Endothelial cell of umbilical vein (primary cell): ENCODE measurements around the gene BANF2. TPM values are rescaled to one million over a fixed set of nuclear protein-coding genes. Genes with fewer than 3 reads are reported as not detected.

ENCODE experiments used
- BruUV-seq: library from RNA; stranded (reverse); fragments of 400-500 nt; replicated peaks from 2 replicates; lab custom pipeline; 2021; lab: Mats Ljungman, UMichigan
- CTCF ChIA-PET: fragments of 300-600, 350-600 bp; sonication (Branson Sonifier 250); formaldehyde crosslinking; loops from one replicate; lab custom pipeline; 2021; ENCODE audit warnings: antibody characterized with exemption, inconsistent platforms; lab: Charles Lee
- POLR2A ChIA-PET: fragments of 300-600, 350-600 bp; sonication (Branson Sonifier 250); formaldehyde crosslinking; loops from one replicate; lab custom pipeline; 2021; ENCODE audit warnings: antibody characterized with exemption, inconsistent platforms; lab: Charles Lee
- DNase-seq: peaks from one replicate; pipeline ENCODE4 v3.0.0-alpha.2; 2011; ENCODE audit warnings: low read depth, low spot score
- FAIRE-seq: peaks from 2 replicates; lab custom pipeline; 2011; peaks lifted over from hg19 to GRCh38; lab: Jason Lieb, UNC
- H2AFZ ChIP-seq: 2 replicates; pipeline ENCODE4 v1.6.0; 2012; ENCODE audit warnings: low read depth, low read length, control low read depth, inconsistent platforms
- H3K27ac ChIP-seq: 2 replicates; pipeline ENCODE4 v1.5.1; 2011; ENCODE audit warnings: low read depth, mild to moderate bottlenecking, control low read depth, low read length, moderate library complexity; ENCODE audit not compliant: insufficient read depth
- H3K27me3 ChIP-seq, 2 experiments: 2 replicates each; pipeline versions ENCODE4 v1.6.0 to v1.6.1; 2011; ENCODE audit warnings: low read length in 2 of 2, mixed read lengths in 1 of 2; ENCODE audit not compliant: control insufficient read depth in 2 of 2, insufficient read depth in 2 of 2
- H3K36me3 ChIP-seq, 2 experiments: 2 replicates in 1 of 2; 3 replicates in 1 of 2; pipeline ENCODE4 v1.5.1; 2011; ENCODE audit warnings: low read length in 2 of 2, mild to moderate bottlenecking in 1 of 2, moderate library complexity in 1 of 2; ENCODE audit not compliant: control insufficient read depth in 2 of 2, insufficient read depth in 2 of 2; ENCODE audit errors: extremely low read depth in 1 of 2
- H3K4me1 ChIP-seq: 3 replicates; pipeline ENCODE4 v1.5.1; 2011; ENCODE audit warnings: mild to moderate bottlenecking, low read length; ENCODE audit not compliant: control insufficient read depth, insufficient read depth; ENCODE audit errors: extremely low read depth
- H3K4me2 ChIP-seq: 2 replicates; pipeline ENCODE4 v1.6.1; 2011; ENCODE audit warnings: low read length, control low read depth, mixed read lengths; ENCODE audit not compliant: insufficient read depth
- H3K4me3 ChIP-seq, 3 experiments: fragments of 200-600 bp in 1 of 3; sonication (generic), shearing (Covaris generic) in 1 of 3; replicated peaks in 1 of 3; 2 replicates each; pipeline ENCODE4 v1.5.1; 2011 to 2016; ENCODE audit warnings: control low read depth in 3 of 3, low read length in 3 of 3, mild to moderate bottlenecking in 2 of 3, inconsistent platforms in 1 of 3, low read depth in 1 of 3, moderate library complexity in 1 of 3; ENCODE audit not compliant: insufficient read depth in 1 of 3
- H3K79me2 ChIP-seq: 2 replicates; pipeline ENCODE4 v1.6.0; 2012; ENCODE audit warnings: low read length, inconsistent platforms; ENCODE audit not compliant: control insufficient read depth, insufficient read depth
- H3K9ac ChIP-seq: replicated peaks from 2 replicates; pipeline ENCODE3; 2011; ENCODE audit warnings: low read length, control low read depth; ENCODE audit not compliant: insufficient read depth; ENCODE audit errors: extremely low read depth
- H3K9me1 ChIP-seq: replicated peaks from 3 replicates; pipeline ENCODE4 v1.6.0; 2011; ENCODE audit warnings: mild to moderate bottlenecking, low read length; ENCODE audit not compliant: control insufficient read depth, insufficient read depth; ENCODE audit errors: extremely low read depth
- H3K9me3 ChIP-seq: replicated peaks from 2 replicates; pipeline ENCODE4 v1.5.1; 2012; ENCODE audit warnings: low read length, inconsistent platforms; ENCODE audit not compliant: control insufficient read depth, insufficient read depth
- H4K20me1 ChIP-seq: replicated peaks from 2 replicates; pipeline ENCODE3; 2011; ENCODE audit warnings: mild to moderate bottlenecking, low read length; ENCODE audit not compliant: control insufficient read depth, insufficient read depth; ENCODE audit errors: extremely low read depth
- CTCF ChIP-seq, 2 donors: IDR thresholded peaks; 1 replicate in 1 of 2; 2 replicates in 1 of 2; pipeline ENCODE4 v1.5.1; 2011; ENCODE audit warnings: low read length in 2 of 2, mild to moderate bottlenecking in 2 of 2, moderate library complexity in 2 of 2, control low read depth in 1 of 2, inconsistent platforms in 1 of 2, low read depth in 1 of 2; ENCODE audit not compliant: insufficient read depth in 1 of 2; ENCODE audit errors: extremely low read depth in 1 of 2
- EZH2 ChIP-seq: IDR thresholded peaks from 2 replicates; pipeline ENCODE4 v1.6.1; 2012; ENCODE audit warnings: borderline replicate concordance, low read depth, mild to moderate bottlenecking, moderate library complexity, low read length, inconsistent platforms; ENCODE audit not compliant: severe bottlenecking
- FOS ChIP-seq: IDR thresholded peaks from 2 replicates; pipeline ENCODE4 v1.6.1; 2011; ENCODE audit warnings: mild to moderate bottlenecking, low read length, moderate library complexity, borderline replicate concordance; ENCODE audit not compliant: insufficient read depth
- GATA2 ChIP-seq: IDR thresholded peaks from 2 replicates; pipeline ENCODE4 v1.7.0; 2011; ENCODE audit warnings: low read depth, mild to moderate bottlenecking, moderate library complexity, mixed read lengths, low read length; ENCODE audit not compliant: insufficient read length, insufficient read depth
- JUN ChIP-seq: IDR thresholded peaks from 2 replicates; pipeline ENCODE4 v1.6.1; 2011; ENCODE audit warnings: borderline replicate concordance, low read depth; ENCODE audit not compliant: insufficient read length, insufficient read depth
- MAX ChIP-seq: IDR thresholded peaks from 2 replicates; pipeline ENCODE4 v1.6.1; 2011; ENCODE audit not compliant: insufficient read depth, insufficient read length
- MYC ChIP-seq: IDR thresholded peaks from one replicate; pipeline ENCODE4 v1.6.1; 2011; ENCODE audit warnings: mild to moderate bottlenecking, low read depth, low read length
- POLR2A ChIP-seq: IDR thresholded peaks from 2 replicates; pipeline ENCODE4 v1.6.1; 2012; ENCODE audit warnings: low read depth, mild to moderate bottlenecking, control low read depth, low read length
- POLR2AphosphoS5 ChIP-seq: IDR thresholded peaks from 2 replicates; pipeline ENCODE4 v1.6.1; 2012; ENCODE audit warnings: low read depth, mild to moderate bottlenecking, control low read depth, low read length, moderate library complexity; ENCODE audit not compliant: insufficient read depth
- dilution Hi-C: fragments of 300-500 bp; cut with MboI; formaldehyde crosslinking; loops from one replicate; pipeline ENCODE4 v1.15.0; 2019; ENCODE audit warnings: low sequenced_read_pairs; ENCODE audit not compliant: extremely low pct_ligation_motif_present
- intact Hi-C: fragments of 100-400 bp; cut with micrococcal nuclease; formaldehyde crosslinking; loops from one replicate; pipeline ENCODE4 v1.10.0; 2022
- polyA plus RNA-seq, 4 experiments: library from polyadenylated mRNA; depleted of rRNA in 3 of 4; stranded (reverse) in 3 of 4; unstranded in 1 of 4; fragments of >200 nt; gene quantifications; 2 replicates each; pipeline versions ENCODE4 v1.2.1 to v1.2.3, GENCODE V29; 2011 to 2012; ENCODE audit warnings: missing spikeins in 1 of 4
- total RNA-seq: library from RNA; stranded (reverse); gene quantifications from 2 replicates; pipeline ENCODE4 v1.2.3, GENCODE V29; 2021

The BANF2 gene
- total and polyA plus RNA-seq, 2 donors (not counting 3 experiments of a cell fraction or from before 2014, with no cell fraction given) = not detected

GRCh38 chr20:17684077-17684888 lies 15.5 kb upstream of the BANF2 start:
- DNase-seq = no peak
- H3K4me1 ChIP-seq = peaks cover 13% of the 10 kb centered on the region
- TF ChIP-seq JUN (no peak), FOS (no peak), GATA2 (no peak), MYC (no peak)
- H3K27ac ChIP-seq = no peak overlapping the region
- peaks cover 31 to 33% of the 10 kb centered on the region in 2 experiments for H3K27me3 ChIP-seq
- H3K9ac ChIP-seq = no peak overlapping the region
- no peak overlapping the region for H3K4me2 ChIP-seq
- H3K36me3 ChIP-seq = no peaks in the 10 kb centered on the region
- BruUV-seq = no TSS peak
- POLR2A ChIA-PET = no interaction called here
- no peaks in the 10 kb centered on the region for H3K9me1 ChIP-seq
- H3K79me2 ChIP-seq = peaks cover 17% of the 10 kb centered on the region
- no peaks in the 10 kb centered on the region for H4K20me1 ChIP-seq
- H2AFZ ChIP-seq = no peak overlapping the region
- CTCF ChIA-PET = interaction anchor here (1.1 to 6.2 kb wide), 3 partner anchors 18 to 212 kb away, joined by 4 to 110 read pairs (median 51); no protein-coding TSS in a partner anchor
- no peak for FAIRE-seq
- no peak overlapping the region for H3K4me3 ChIP-seq
- no peaks in the 10 kb centered on the region for H3K9me3 ChIP-seq
- dilution Hi-C loops (no loop called here), intact Hi-C loops (loop anchor here (5.0 kb wide), 1 partner anchor 603 kb away; the partner anchor contains the start of gene ZNF133)

- H3K27me3 ChIP-seq = peaks cover 31 to 34% of the 10 kb centered on the region in 2 experiments
- peaks cover 8% of the 10 kb centered on the region for H3K79me2 ChIP-seq
- H4K20me1 ChIP-seq = no peaks in the 10 kb centered on the region
- CTCF ChIA-PET = no interaction called here
- H3K4me1 ChIP-seq = peaks cover 7% of the 10 kb centered on the region
- H3K4me2 ChIP-seq = no peak overlapping the region
- dilution Hi-C loops (no loop called here), intact Hi-C loops (no loop called here)
- no peaks in the 10 kb centered on the region for H3K36me3 ChIP-seq
- FAIRE-seq (no peak), DNase-seq (no peak)
- H2AFZ ChIP-seq = no peak overlapping the region
- H3K9me1 ChIP-seq = no peaks in the 10 kb centered on the region
- POLR2A ChIA-PET = no interaction called here
- H3K9me3 ChIP-seq = no peaks in the 10 kb centered on the region
- no peak overlapping the region for H3K4me3 ChIP-seq
- no peak overlapping the region for H3K9ac ChIP-seq
- no TSS peak for BruUV-seq
- no peak overlapping the region for H3K27ac ChIP-seq
- TF ChIP-seq JUN (no peak), FOS (no peak), GATA2 (no peak), CTCF (IDR thresholded peaks at IDR 0.05; ENCODE audit: extremely low read depth in 1 of 2, insufficient read depth in 1 of 2, low read depth in 1 of 2, low read length in 2 of 2) (no peak), EZH2 (no peak), POLR2AphosphoS5 (no peak), MAX (no peak), POLR2A (no peak), MYC (no peak)
Observed at GRCh38 chr20:17685168-17685567, 14.6 kb upstream of the BANF2 start.
